GM21515 (cell line): ENCODE data around the gene SMC3.
"Not testable (repeated sequence)": the region's sequence is repeated elsewhere in the genome, so short reads cannot be mapped to it uniquely, and the experiment has no call there.

ENCODE experiments used
- ATAC-seq: cut with Tn5 transposase; IDR thresholded peaks from one replicate; pipeline ENCODE4 v1.9.1; 2021; ENCODE audit not compliant: unreplicated experiment

The SMC3 gene

GRCh38 chr10:110576220-110576619, 8.7 kb downstream of the SMC3 start:
- ATAC-seq, result no peak

DNA sequence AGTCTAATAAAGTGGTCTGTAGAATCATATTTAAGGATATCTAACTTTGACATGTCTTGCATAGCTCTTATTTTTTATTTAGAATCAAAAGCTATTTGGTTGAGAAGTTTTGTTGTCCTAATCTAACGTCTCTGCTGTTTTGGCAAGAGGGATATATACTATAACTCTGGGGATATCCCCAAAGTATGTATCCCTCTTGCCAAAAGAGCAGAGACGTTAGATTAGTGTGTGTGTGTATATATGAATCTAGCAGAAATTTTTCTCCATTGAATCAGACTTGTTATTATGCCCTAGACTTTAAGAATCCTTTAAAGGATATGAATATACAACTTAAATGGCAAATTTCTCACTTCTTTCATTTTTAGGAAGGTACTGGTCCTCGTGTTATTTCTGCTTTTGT, 9.6 kb downstream of the SMC3 start:
- ATAC-seq, result no peak

- ATAC-seq, result no peak
These were observed 16.5 kb downstream of the SMC3 start for GRCh38 chr10:110584006-110584405.

DNA sequence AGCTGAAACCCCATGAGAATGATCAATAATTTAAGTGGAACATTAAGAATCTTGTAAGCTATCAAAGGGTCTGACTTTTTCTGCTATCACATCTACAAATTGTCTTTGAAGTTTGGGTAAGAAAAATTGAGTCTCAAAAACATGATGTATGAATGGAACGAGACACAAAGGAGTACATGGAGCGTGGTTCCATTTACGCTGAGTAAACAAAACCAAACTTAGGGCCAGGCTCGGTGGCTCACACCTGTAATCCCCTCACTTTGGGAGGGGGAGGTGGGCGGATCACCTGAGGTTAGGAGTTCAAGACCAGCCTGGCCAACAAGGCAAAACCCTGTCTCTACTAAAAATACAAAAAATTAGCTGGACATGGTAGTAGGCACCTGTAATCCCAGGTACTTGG, 24.3 kb downstream of the SMC3 start:
- ATAC-seq, result no peak

GRCh38 chr10:110597476-110597875, 30.0 kb downstream of the SMC3 start:
- no peak for ATAC-seq

GRCh38 chr10:110600487-110601101, 33.1 kb downstream of the SMC3 start:
- peak; percentile 61 for ATAC-seq

- no peak for ATAC-seq
These were observed 34.1 kb downstream of the SMC3 start for GRCh38 chr10:110601581-110601980.

- ATAC-seq, result no peak
These were observed 40.6 kb downstream of the SMC3 start for GRCh38 chr10:110608087-110608486.

- no peak for ATAC-seq
These were observed 42.1 kb downstream of the SMC3 start for GRCh38 chr10:110609605-110610004.

- ATAC-seq, result peak; percentile 36
These were observed 42.8 kb downstream of the SMC3 start for GRCh38 chr10:110610308-110610774.

DNA sequence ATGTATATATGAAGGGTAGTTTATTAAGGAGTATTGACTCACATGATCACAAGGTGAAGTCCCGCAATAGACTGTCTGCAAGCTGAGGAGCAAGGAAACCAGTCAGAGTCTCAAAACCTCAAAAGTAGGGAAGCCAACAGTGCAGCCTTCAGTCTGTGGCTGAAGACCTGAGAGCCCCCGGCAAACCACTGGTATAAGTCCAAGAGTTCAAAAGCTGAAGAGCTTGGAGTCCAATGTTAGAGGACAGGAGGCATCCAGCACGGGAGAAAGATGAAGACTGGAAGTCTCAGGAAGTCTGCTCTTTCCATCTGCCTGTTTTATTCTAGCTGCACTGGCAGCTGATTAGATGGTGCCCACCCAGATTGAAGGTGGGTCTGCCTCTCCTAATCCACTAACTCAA, 43.3 kb downstream of the SMC3 start:
- ATAC-seq, result not testable (repeated sequence)

GRCh38 chr10:110612087-110612486, 44.6 kb downstream of the SMC3 start:
- no peak for ATAC-seq

DNA sequence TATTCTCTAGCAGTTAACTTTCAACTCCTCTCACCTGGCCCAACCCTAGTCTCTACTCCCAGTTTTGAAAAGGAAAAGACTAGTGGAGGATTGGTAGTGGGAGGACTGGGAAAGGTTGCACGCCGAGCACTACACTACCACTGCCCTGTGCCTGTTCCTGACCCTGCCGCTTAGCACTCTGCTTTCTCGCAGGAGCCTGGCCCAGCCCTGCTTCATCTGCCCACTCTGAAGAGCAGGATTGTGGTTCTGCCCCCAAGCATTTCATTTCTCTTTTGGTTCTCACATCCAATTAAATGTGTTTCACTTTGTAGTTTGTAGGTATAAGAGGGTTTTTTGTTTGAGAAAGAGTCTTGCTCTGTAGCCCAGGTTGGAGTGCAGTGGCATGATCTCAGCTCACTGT, 45.1 kb downstream of the SMC3 start:
- ATAC-seq, result no peak

GRCh38 chr10:110613341-110613995, 46.0 kb downstream of the SMC3 start:
- ATAC-seq, result peak; percentile 14

GRCh38 chr10:110613996-110614495, 46.6 kb downstream of the SMC3 start:
- peak; percentile 45 for ATAC-seq

DNA sequence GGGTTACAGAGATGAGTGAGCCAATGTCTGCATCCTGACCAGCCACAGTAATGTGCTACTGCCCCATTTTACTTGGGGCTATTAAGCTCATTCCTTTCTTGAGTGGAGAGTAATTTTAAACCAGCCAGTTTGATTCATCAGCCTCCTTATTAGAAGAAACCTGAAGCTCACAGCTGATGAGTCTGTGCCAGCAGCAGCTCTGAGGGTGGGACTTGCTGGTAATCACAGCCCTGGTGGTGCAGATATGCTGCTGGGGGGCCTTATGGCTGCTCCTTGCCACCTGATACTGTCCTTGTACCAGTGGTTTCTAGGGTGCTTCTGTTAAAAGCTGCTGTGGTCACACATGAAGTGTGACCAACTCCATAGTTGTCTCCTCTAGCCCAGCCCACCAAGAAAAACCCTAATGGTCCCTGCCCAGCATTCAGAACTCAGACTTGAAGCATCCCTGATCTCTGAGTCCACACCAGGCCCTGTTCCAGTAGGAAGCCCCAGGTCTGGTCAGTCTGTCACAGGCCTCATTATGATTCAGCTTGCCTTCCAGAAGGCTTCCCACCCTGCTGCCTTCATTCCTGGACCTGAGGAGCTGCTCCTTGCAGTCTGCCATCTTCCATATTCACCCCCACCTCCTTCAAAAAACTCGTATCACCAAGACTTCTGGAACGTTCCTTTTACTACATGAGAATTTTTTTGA, 47.7 kb downstream of the SMC3 start:
- ATAC-seq, result no peak

DNA sequence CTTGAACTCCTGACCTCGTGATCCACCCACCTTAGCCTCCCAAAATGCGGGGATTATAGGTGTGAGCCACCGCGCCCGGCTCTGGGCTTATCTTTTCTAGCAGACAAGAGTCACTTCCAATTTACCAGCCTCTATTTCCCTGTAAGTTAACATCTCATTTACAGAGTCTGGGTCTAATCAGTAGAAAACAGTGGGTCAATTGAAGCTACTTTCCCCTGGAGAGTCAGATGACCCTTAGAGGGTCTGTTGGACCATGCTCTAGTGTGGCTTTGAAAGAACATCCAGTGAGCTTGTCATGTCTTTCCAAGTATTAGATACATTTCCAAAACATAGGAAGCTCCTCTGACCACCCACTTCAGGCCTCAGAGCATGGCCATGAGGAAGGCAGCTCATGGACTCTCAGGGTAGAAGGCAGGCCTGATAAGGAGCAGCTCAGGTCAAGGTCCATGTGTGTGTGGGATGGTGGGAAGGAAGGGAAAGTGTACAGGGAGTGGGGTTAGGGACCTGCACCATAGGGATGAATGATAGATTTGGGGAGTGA, 49.1 kb downstream of the SMC3 start:
- ATAC-seq, result no peak

DNA sequence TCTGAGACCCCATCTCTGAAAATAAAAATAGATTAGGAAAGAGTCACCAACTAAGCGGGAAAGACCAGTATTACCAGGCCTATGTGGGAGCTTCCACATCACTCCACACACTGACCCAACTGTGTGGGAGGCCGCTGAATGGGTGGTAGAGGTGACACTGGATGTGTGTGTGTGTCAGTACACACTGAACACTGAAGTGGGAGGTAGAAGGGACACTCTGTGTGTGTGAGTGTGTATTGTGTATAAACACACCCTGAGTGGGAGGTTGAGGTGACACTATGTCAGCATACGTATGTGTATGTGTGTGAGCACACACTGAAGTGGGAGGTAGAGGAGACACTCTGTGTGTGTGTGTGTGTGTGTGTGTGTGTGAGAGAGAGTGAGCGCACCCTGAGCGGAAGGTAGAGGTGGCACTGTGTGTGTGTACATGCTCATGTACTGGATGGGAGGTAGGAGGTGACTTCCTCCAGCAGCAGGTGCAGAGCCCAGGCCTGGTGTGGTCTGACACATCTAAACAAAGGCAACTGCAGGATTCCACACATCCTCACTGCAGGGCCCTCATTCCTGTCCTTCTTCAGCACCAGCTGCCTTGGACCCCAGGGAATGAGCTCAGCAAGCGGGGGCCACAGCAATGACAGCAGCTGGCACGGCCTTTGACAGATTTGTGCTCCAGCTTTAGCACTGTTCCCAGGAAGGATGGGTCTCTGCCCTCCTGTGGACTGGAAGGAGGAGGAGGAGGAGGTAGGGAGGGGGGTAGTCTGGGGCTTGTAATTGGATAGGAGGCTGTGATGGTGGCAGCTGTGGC, 50.1 kb downstream of the SMC3 start:
- ATAC-seq, result no peak

GRCh38 chr10:110618230-110618610, 50.7 kb downstream of the SMC3 start:
- ATAC-seq, result no peak

DNA sequence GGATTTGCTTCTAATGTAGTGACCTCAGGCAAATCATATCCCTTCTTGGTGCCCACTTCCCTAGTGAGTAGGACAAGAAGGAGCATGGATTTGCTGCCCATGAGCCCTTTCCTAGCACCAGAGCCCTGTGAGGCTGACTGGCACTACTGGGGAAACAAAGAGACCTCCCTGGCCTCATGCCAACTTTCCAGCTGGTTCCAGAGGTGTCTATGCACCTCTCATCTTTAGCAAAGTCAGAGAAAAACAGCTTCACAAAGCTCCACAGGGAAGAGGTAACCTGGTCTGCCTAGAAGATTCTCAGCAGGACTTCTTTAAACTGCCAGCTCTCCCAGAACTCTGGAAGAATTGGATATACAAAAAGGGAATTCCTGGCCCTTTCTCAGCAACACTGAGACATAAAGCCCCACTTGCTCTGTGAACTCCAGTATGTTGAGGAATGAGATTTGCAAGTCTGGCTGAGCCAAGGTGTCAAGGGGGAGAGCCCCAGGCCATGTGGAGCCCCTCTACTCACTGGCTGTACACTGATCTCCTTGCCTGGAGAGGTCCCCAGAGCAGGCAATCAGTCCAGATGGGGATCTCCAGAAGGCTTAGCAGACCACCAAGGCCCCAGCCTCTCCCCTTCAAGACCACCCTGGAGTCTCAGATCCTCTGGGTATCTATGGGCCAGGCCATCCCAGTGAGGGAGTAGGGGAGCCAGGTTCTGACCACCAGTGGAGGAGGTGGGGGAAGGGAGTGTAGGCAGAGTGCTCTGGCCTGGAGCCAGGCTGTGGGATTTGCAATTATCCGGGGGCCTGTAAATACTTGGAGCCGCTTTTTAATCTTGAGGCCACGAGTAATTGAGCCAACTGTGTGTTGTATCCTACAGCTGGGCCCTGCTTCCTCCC, 52.3 kb downstream of the SMC3 start:
- no peak for ATAC-seq
